ENCODE data around the gene RAB17. TPM values are rescaled to one million over a fixed set of nuclear protein-coding genes. Genes with fewer than 3 reads are reported as not detected.

Gene RAB17
- total RNA-seq, result 2.9 and 4.7 TPM in 2 replicates
- 1.4 and 3.1 TPM in 2 replicates for polyA plus RNA-seq

GRCh38 chr2:237590272-237591140 lies at the start of gene RAB17:
Gene RAB17, minus strand, starts transcription at chr2:237590734. Its CDS starts 4,580 bp downstream, at chr2:237586154.
- Histone ChIP-seq H3K27me3 (no peaks in the 10 kb centered on the region), H3K27ac (peak within 1 kb of the TSS; percentile 6), H3K9me3 (ENCODE audit: low read depth) (no peaks in the 10 kb centered on the region), H3K36me3 (no peaks in the 10 kb centered on the region), H3K4me1 (ENCODE audit: low read depth) (peaks cover 36% of the 10 kb centered on the region), H3K4me3 (no peak within 1 kb of the TSS)
- DNase-seq (ENCODE audit: low read depth in 1 of 2, low spot score in 1 of 2), result peak in 1 of 2 donors; percentile 54
- TF ChIP-seq, protein P1, sequence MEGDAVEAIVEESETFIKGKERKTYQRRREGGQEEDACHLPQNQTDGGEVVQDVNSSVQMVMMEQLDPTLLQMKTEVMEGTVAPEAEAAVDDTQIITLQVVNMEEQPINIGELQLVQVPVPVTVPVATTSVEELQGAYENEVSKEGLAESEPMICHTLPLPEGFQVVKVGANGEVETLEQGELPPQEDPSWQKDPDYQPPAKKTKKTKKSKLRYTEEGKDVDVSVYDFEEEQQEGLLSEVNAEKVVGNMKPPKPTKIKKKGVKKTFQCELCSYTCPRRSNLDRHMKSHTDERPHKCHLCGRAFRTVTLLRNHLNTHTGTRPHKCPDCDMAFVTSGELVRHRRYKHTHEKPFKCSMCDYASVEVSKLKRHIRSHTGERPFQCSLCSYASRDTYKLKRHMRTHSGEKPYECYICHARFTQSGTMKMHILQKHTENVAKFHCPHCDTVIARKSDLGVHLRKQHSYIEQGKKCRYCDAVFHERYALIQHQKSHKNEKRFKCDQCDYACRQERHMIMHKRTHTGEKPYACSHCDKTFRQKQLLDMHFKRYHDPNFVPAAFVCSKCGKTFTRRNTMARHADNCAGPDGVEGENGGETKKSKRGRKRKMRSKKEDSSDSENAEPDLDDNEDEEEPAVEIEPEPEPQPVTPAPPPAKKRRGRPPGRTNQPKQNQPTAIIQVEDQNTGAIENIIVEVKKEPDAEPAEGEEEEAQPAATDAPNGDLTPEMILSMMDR (IDR thresholded peaks at IDR 0.05; ENCODE audit: low read depth, low read length), result no peak

DNA sequence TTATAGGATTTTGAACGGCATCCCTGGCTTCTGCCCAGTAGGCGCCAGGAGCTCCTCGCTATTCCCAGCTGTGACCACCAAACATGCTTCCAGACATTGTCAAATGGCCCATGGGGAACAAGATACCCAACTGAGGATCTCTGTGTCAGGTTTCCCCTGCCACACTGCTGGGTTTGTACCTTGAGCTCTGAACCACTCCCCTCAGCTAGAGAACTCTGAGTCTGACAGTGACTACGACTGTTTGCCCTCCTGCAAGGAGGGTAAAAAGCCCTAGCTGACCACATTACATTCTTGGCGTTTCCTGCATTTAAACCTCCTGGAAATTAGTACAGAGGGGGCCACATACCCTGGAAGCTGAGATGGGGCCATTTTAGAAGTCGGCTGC lies 49.3 kb upstream of the RAB17 start:
- peaks cover 5% of the 10 kb centered on the region for H3K27me3 ChIP-seq
- TF ChIP-seq, protein P1 (IDR thresholded peaks at IDR 0.05; ENCODE audit: low read depth, low read length), result no peak
- H3K36me3 ChIP-seq, result peaks cover under 1% of the 10 kb centered on the region
- H3K9me3 ChIP-seq (ENCODE audit: low read depth), result no peaks in the 10 kb centered on the region
- no peak for DNase-seq (ENCODE audit: low read depth in 1 of 2, low spot score in 1 of 2)
- H3K27ac ChIP-seq, result peak overlapping the region; percentile 74
- peaks cover 21% of the 10 kb centered on the region for H3K4me1 ChIP-seq (ENCODE audit: low read depth)
- H3K4me3 ChIP-seq, result no peak overlapping the region

DNA sequence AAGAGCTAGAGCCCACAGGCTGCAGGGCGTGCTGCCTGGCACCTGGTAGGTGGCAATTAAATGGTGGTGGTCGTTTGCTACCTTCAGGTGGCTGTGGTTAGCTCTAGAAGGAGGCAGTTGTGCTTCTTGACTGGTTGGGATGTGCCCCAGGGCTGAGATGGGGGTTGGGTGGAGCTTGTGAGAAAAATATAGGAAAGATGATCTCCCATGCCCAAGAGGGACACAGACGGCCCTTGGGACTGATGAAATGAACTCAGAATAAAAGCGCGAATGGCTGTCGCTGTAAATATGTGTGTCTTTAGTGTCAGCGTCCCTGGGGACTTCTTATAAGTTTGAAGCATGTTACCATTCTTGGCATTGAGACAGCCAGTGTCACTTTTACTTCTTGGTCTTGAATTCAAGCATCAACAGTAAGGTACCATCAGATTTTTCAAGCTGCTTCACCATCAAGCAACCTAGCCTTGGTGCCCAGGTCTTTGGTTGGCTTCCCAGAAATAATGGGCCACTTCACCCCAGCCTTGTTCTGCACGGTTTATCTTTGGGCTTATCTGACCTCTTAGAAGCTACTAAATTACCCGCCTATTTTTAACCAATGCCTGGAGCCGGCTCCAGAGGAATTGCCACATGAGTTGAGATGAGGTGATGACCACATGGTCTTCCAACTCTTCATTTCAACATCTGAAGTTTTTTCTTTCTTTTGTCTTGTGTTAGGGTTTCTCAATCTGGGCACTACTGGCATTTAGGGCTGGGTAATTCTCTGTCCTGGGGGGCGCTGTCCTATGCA lies 48.7 kb upstream of the RAB17 start:
- DNase-seq (ENCODE audit: low read depth in 1 of 2, low spot score in 1 of 2), result no peak
- TF ChIP-seq, protein P1 (IDR thresholded peaks at IDR 0.05; ENCODE audit: low read depth, low read length), result no peak
- Histone ChIP-seq H3K4me1 (ENCODE audit: low read depth) (peaks cover 21% of the 10 kb centered on the region), H3K36me3 (no peaks in the 10 kb centered on the region), H3K27me3 (peaks cover 5% of the 10 kb centered on the region), H3K4me3 (no peak overlapping the region), H3K27ac (peak overlapping the region; percentile 74), H3K9me3 (ENCODE audit: low read depth) (no peaks in the 10 kb centered on the region)

GRCh38 chr2:237638176-237638575 lies 47.6 kb upstream of the RAB17 start:
- Histone ChIP-seq H3K36me3 (no peaks in the 10 kb centered on the region), H3K4me1 (ENCODE audit: low read depth) (peaks cover 30% of the 10 kb centered on the region), H3K27me3 (peaks cover 5% of the 10 kb centered on the region), H3K27ac (peak overlapping the region; percentile 74), H3K4me3 (no peak overlapping the region), H3K9me3 (ENCODE audit: low read depth) (no peaks in the 10 kb centered on the region)
- TF ChIP-seq, protein P1 (IDR thresholded peaks at IDR 0.05; ENCODE audit: low read depth, low read length), result no peak
- no peak for DNase-seq (ENCODE audit: low read depth in 1 of 2, low spot score in 1 of 2)

DNA sequence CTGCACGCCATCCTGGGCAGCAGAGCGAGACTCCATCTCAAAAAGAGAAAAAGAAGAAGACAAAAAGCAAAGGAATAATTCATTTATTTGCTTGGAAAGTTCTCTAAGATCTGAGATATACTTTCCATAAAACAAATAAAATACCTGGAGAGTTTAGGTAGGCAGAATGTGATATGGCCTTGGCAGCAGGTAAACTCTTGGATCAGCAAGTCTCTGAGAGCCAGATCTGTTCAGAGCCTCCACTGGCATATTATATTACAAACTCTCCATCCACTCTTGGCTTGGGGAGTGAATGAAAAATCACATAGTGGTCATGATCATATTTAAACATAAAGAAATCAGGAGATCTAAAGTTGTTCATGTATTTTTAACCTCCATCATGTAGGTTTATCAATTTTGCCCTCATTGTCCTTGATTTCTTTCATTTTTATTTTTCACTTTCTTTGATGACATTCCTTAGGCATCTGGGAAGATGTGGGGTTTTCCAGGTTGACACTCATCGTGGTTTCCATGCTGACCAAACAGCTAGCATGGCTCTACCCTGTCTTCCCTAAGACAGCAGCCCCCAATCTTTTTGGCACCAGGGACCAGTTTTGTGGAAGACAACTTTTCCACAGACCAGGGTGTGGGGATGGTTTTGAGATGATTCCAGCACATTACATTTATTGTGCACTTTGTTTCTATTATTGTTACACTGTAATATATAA lies 47.0 kb upstream of the RAB17 start:
- TF ChIP-seq, protein P1 (IDR thresholded peaks at IDR 0.05; ENCODE audit: low read depth, low read length), result no peak
- H3K4me1 ChIP-seq (ENCODE audit: low read depth), result peaks cover 33% of the 10 kb centered on the region
- DNase-seq (ENCODE audit: low read depth in 1 of 2, low spot score in 1 of 2), result no peak
- no peak overlapping the region for H3K4me3 ChIP-seq
- peaks cover 5% of the 10 kb centered on the region for H3K27me3 ChIP-seq
- no peaks in the 10 kb centered on the region for H3K36me3 ChIP-seq
- H3K9me3 ChIP-seq (ENCODE audit: low read depth), result no peaks in the 10 kb centered on the region
- no peak overlapping the region for H3K27ac ChIP-seq

All from cardiac muscle cell (in vitro differentiated cells and primary cell).